CD14-positive monocyte (primary cell): ENCODE results near the gene MMAB. TPM values are rescaled to one million over a fixed set of nuclear protein-coding genes. Genes with fewer than 3 reads are reported as not detected.

Experiments
- DNase-seq, 3 donors: peaks; one replicate each; pipeline ENCODE4 v3.0.0-alpha.2; 2011 to 2022
- H2AFZ ChIP-seq: 2 replicates; pipeline ENCODE4 v1.6.0; 2012; ENCODE audit warnings: mild to moderate bottlenecking, low read depth, low read length, inconsistent platforms; ENCODE audit not compliant: insufficient read depth, poor library complexity, severe bottlenecking
- H3K27ac ChIP-seq, 2 donors: 1 replicate in 1 of 2; 2 replicates in 1 of 2; pipeline ENCODE4 v1.5.1; 2012 to 2013; ENCODE audit warnings: low read length in 2 of 2, control low read depth in 1 of 2, inconsistent platforms in 1 of 2, low read depth in 1 of 2, mild to moderate bottlenecking in 1 of 2
- H3K27me3 ChIP-seq, 2 donors: one replicate each; pipeline versions ENCODE4 v1.6.0 to v1.6.1; 2011 to 2013; ENCODE audit warnings: low read length in 2 of 2; ENCODE audit not compliant: control insufficient read depth in 2 of 2, insufficient read depth in 2 of 2
- H3K36me3 ChIP-seq, 2 donors: replicated peaks in 1 of 2; 1 replicate in 1 of 2; 2 replicates in 1 of 2; pipeline versions ENCODE4 v1.5.1 to v1.6.1; 2012 to 2013; ENCODE audit warnings: low read length in 2 of 2, control low read depth in 1 of 2, inconsistent platforms in 1 of 2, mild to moderate bottlenecking in 1 of 2; ENCODE audit not compliant: insufficient read depth in 2 of 2, control insufficient read depth in 1 of 2
- H3K4me1 ChIP-seq, 2 donors: 1 replicate in 1 of 2; 2 replicates in 1 of 2; pipeline versions ENCODE4 v1.5.1 to v1.6.1; 2012 to 2013; ENCODE audit warnings: low read length in 2 of 2, control low read depth in 1 of 2, inconsistent platforms in 1 of 2, mild to moderate bottlenecking in 1 of 2, moderate library complexity in 1 of 2; ENCODE audit not compliant: insufficient read depth in 2 of 2, control insufficient read depth in 1 of 2
- H3K4me2 ChIP-seq: replicated peaks from 2 replicates; pipeline ENCODE3; 2012; ENCODE audit warnings: low read length, moderate library complexity, mild to moderate bottlenecking; ENCODE audit not compliant: poor library complexity, severe bottlenecking; ENCODE audit errors: extremely low read depth
- H3K4me3 ChIP-seq, 3 experiments: fragments of 200-600 bp in 1 of 3; sonication (generic) in 1 of 3; replicated peaks in 1 of 3; 1 replicate in 2 of 3; 2 replicates in 1 of 3; pipeline ENCODE4 v1.5.1; 2011 to 2013; ENCODE audit warnings: low read length in 3 of 3, mild to moderate bottlenecking in 3 of 3, control low read depth in 2 of 3, low read depth in 2 of 3, inconsistent platforms in 1 of 3, moderate library complexity in 1 of 3
- H3K79me2 ChIP-seq: 2 replicates; pipeline ENCODE4 v1.6.0; 2012; ENCODE audit warnings: mild to moderate bottlenecking, control low read depth, inconsistent platforms, low read length, moderate library complexity; ENCODE audit not compliant: insufficient read depth
- H3K9ac ChIP-seq: 2 replicates; pipeline ENCODE4 v1.6.0; 2017; ENCODE audit warnings: low read length, mild to moderate bottlenecking; ENCODE audit not compliant: insufficient read depth, poor library complexity, severe bottlenecking
- H3K9me3 ChIP-seq, 2 donors: replicated peaks in 1 of 2; 1 replicate in 1 of 2; 2 replicates in 1 of 2; pipeline versions ENCODE4 v1.5.1 to v1.6.1; 2012 to 2013; ENCODE audit warnings: low read length in 2 of 2, control low read depth in 1 of 2; ENCODE audit not compliant: control insufficient read depth in 1 of 2, insufficient read depth in 1 of 2
- H4K20me1 ChIP-seq: 2 replicates; pipeline ENCODE4 v1.6.0; 2012; ENCODE audit warnings: mild to moderate bottlenecking, low read length, control low read depth, moderate library complexity; ENCODE audit not compliant: insufficient read depth
- H3K27ac Mint-ChIP-seq, 7 donors: one replicate each; pipeline ENCODE4 v1.8.0; 2020; ENCODE audit warnings: mild to moderate bottlenecking in 7 of 7, mixed read lengths in 7 of 7, moderate library complexity in 6 of 7, inconsistent platforms in 2 of 7
- H3K27me3 Mint-ChIP-seq, 3 donors: one replicate each; pipeline ENCODE4 v1.8.0; 2021 to 2022; ENCODE audit warnings: low read depth in 3 of 3, mild to moderate bottlenecking in 3 of 3, mixed read lengths in 3 of 3, moderate library complexity in 3 of 3, inconsistent platforms in 1 of 3
- H3K36me3 Mint-ChIP-seq, 2 donors: one replicate each; pipeline ENCODE4 v1.8.0; 2020; ENCODE audit warnings: mixed read lengths in 2 of 2, inconsistent platforms in 1 of 2, mild to moderate bottlenecking in 1 of 2
- H3K4me1 Mint-ChIP-seq: one replicate; pipeline ENCODE4 v1.8.0; 2020; ENCODE audit warnings: mild to moderate bottlenecking, mixed read lengths
- H3K4me3 Mint-ChIP-seq, 2 donors: one replicate each; pipeline ENCODE4 v1.8.0; 2020; ENCODE audit warnings: mild to moderate bottlenecking in 2 of 2, mixed read lengths in 2 of 2, moderate library complexity in 1 of 2
- H3K9me3 Mint-ChIP-seq, 7 donors: one replicate each; pipeline ENCODE4 v1.8.0; 2020 to 2022; ENCODE audit warnings: mixed read lengths in 7 of 7, mild to moderate bottlenecking in 6 of 7, moderate library complexity in 6 of 7, inconsistent platforms in 2 of 7
- WGBS: methylation state at CpG from one replicate; pipeline ENCODE4 v1.1.5; 2013; ENCODE audit warnings: missing lambda C conversion rate; ENCODE audit not compliant: insufficient coverage; 5-methylcytosine and 5-hydroxymethylcytosine counted together
- intact Hi-C, 2 donors: fragments of 100-400 bp; cut with micrococcal nuclease; formaldehyde crosslinking; loops; one replicate each; pipeline versions ENCODE4 v1.15.0 to v1.15.1; 2023
- polyA plus RNA-seq, 3 donors: library from polyadenylated mRNA; depleted of rRNA in 1 of 3; unstranded in 2 of 3; stranded (reverse) in 1 of 3; fragments of 300-500 nt in 2 of 3; fragments of >200 nt in 1 of 3; fragmentation: Illumina TruSeq in 2 of 3; gene quantifications; 1 replicate in 2 of 3; 2 replicates in 1 of 3; pipeline ENCODE4 v1.2.3, GENCODE V29; 2012 to 2021
- TF ChIP-seq, protein P1 (sequence below): fragments of 200-600 bp; IDR thresholded peaks from one replicate; pipeline ENCODE4 v1.8.0; 2022; ENCODE audit warnings: antibody characterized with exemption, mild to moderate bottlenecking

The MMAB gene
- polyA plus RNA-seq, 3 donors = 5.0 to 15.6 (median 12.4) TPM

DNA sequence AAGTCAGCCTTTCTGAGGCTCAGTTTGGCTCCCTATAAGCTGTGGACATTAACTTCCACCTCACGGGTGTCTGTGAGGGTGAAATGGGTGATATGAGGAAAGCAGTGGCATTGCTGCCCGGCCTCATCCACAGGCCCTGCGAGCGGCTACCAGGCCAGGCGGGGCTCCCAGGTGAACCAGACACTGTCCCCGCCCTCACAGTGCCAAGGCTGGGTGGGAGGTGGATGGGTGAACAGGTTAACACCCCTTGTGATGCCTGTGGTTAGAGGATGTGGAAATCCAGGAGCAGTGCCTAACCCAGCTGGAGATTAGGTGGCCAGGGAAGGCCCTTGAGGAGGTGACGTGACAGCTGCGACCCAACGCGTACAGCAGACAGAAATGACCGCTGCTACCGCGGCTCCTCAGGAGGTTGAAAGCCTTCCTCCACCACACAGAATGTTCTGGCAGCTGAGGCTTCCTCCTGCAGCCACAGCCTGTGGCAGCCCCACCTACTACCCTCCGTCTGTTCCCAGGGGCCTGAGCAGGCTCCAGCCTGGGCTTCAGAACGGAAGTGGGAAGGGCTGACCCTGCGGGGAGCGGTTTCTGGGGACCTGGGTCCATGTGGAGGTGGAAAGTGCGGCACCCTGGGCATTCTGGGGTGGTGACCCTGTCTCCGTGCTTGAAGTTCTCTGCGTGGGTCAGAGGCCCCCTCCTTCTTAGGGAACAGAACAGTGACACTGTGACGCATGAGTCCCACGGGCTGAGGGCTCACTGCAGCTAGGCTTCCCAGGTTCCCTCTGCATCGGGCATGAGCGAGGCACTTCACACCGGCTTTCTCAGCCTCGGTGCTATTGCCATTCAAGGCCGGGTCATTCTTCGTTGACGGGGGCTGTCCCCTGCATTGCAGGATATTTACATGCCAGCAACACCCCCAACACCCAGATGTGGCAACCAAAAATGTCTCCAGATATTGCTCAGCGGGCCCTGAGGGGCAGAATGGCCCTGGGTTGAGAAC, 9.7 kb downstream of the MMAB start:
- H3K4me3 ChIP-seq = no peak overlapping the region
- H3K4me1 Mint-ChIP-seq = no peaks in the 10 kb centered on the region
- H3K9ac ChIP-seq = no peak overlapping the region
- DNase-seq = no peak
- peaks cover 0 to 15% of the 10 kb centered on the region in 2 donors for H3K9me3 ChIP-seq
- intact Hi-C loops = no loop called here
- H3K27ac Mint-ChIP-seq = no peak overlapping the region
- H3K36me3 ChIP-seq = peaks cover 8 to 21% of the 10 kb centered on the region in 2 donors
- peaks cover 10 to 14% (median 13%) of the 10 kb centered on the region in 7 donors for H3K9me3 Mint-ChIP-seq
- no peaks in the 10 kb centered on the region for H3K27me3 ChIP-seq
- no peak overlapping the region for H2AFZ ChIP-seq
- H3K4me1 ChIP-seq = no peaks in the 10 kb centered on the region
- H3K27ac ChIP-seq = no peak overlapping the region
- H3K79me2 ChIP-seq = no peaks in the 10 kb centered on the region
- no peaks in the 10 kb centered on the region for H4K20me1 ChIP-seq
- TF ChIP-seq, protein P1, sequence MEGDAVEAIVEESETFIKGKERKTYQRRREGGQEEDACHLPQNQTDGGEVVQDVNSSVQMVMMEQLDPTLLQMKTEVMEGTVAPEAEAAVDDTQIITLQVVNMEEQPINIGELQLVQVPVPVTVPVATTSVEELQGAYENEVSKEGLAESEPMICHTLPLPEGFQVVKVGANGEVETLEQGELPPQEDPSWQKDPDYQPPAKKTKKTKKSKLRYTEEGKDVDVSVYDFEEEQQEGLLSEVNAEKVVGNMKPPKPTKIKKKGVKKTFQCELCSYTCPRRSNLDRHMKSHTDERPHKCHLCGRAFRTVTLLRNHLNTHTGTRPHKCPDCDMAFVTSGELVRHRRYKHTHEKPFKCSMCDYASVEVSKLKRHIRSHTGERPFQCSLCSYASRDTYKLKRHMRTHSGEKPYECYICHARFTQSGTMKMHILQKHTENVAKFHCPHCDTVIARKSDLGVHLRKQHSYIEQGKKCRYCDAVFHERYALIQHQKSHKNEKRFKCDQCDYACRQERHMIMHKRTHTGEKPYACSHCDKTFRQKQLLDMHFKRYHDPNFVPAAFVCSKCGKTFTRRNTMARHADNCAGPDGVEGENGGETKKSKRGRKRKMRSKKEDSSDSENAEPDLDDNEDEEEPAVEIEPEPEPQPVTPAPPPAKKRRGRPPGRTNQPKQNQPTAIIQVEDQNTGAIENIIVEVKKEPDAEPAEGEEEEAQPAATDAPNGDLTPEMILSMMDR = no peak
- no peak overlapping the region for H3K4me2 ChIP-seq
- WGBS = 93% methylated on average over 24 of the region's 30 CpGs
- no peak overlapping the region for H3K4me3 Mint-ChIP-seq
- peaks cover 25 to 44% of the 10 kb centered on the region in 2 donors for H3K36me3 Mint-ChIP-seq
- H3K27me3 Mint-ChIP-seq = no peaks in the 10 kb centered on the region

DNA sequence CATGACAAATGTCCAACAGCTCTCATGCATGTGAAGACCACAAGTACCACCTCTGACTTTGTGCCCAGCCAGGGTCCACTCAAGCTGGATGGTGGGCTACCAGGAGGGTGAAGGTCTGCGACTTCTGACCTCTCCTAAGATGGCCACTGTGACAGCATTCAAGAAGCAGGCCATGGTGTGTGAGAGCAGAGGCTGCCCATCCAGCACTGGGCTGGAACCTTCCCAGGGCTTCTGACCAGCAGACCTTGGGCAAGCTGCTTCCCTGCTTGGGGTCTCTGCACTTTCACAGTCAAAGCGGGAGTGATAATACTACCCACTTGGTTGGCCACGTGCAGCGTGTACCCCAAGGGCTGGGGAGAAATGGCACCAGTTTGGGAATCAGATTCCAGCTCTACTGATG, 10.4 kb downstream of the MMAB start:
- Mint-ChIP-seq H3K4me3 (no peak overlapping the region), H3K4me1 (no peaks in the 10 kb centered on the region), H3K27ac (no peak overlapping the region), H3K36me3 (peaks cover 18 to 37% of the 10 kb centered on the region in 2 donors), H3K27me3 (no peaks in the 10 kb centered on the region), H3K9me3 (peaks cover 10 to 14% (median 13%) of the 10 kb centered on the region in 7 donors)
- Histone ChIP-seq H2AFZ (no peak overlapping the region), H3K27ac (no peak overlapping the region), H4K20me1 (no peaks in the 10 kb centered on the region), H3K79me2 (no peaks in the 10 kb centered on the region), H3K9ac (no peak overlapping the region), H3K4me2 (no peak overlapping the region), H3K36me3 (peaks cover under 1 to 14% of the 10 kb centered on the region in 2 donors), H3K27me3 (no peaks in the 10 kb centered on the region), H3K4me1 (no peaks in the 10 kb centered on the region), H3K9me3 (peaks cover 0 to 15% of the 10 kb centered on the region in 2 donors), H3K4me3 (no peak overlapping the region)
- TF ChIP-seq, protein P1 = no peak
- intact Hi-C loops = no loop called here
- WGBS = 96% methylated on average over 4 of the region's 4 CpGs
- DNase-seq = no peak
